Dedifferentiated amniotic fluid mesenchymal stem cell (primary cell): ENCODE results near the gene GSTO2.
A peak's percentile ranks its signal among the peaks of the same experiment; 100 is the strongest.
"Not testable (repeated sequence)": the region's sequence is repeated elsewhere in the genome, so short reads cannot be mapped to it uniquely, and the experiment has no call there.

Experiments
- DNase-seq: peaks from one replicate; pipeline ENCODE4 v3.0.0-alpha.2; 2016; ENCODE audit errors: extremely low spot score

GSTO2 gene

GRCh38 chr10:104268713-104269645 is at the start of gene GSTO2:
Gene GSTO2, plus strand, starts transcription at chr10:104269184. Its CDS starts 5,732 bp downstream, at chr10:104274916.
- DNase-seq: no peak

GRCh38 chr10:104220522-104220921 is 48.5 kb upstream of the GSTO2 start:
- DNase-seq: no peak

GRCh38 chr10:104223304-104223703 is 45.7 kb upstream of the GSTO2 start:
- DNase-seq: no peak

- DNase-seq: no peak
Observed at GRCh38 chr10:104230490-104230889, 38.5 kb upstream of the GSTO2 start.

- DNase-seq: peak; percentile 98
Observed at GRCh38 chr10:104231784-104232612, 37.0 kb upstream of the GSTO2 start, which contains the start of gene CFAP43. Gene CFAP43, minus strand, starts transcription at chr10:104232364. Its CDS starts 118 bp downstream, at chr10:104232246.

- no peak for DNase-seq
Observed at GRCh38 chr10:104232613-104233102, 36.3 kb upstream of the GSTO2 start.

- no peak for DNase-seq
Observed at GRCh38 chr10:104233817-104234216, 35.2 kb upstream of the GSTO2 start.

- DNase-seq: no peak
Observed at GRCh38 chr10:104234934-104235333, 34.0 kb upstream of the GSTO2 start.

- no peak for DNase-seq
Observed at GRCh38 chr10:104235801-104236200, 33.2 kb upstream of the GSTO2 start.

GRCh38 chr10:104240078-104240477 is 28.9 kb upstream of the GSTO2 start:
- DNase-seq: no peak

- no peak for DNase-seq
Observed at GRCh38 chr10:104242545-104242944, 26.4 kb upstream of the GSTO2 start.

- DNase-seq: not testable (repeated sequence)
Observed at GRCh38 chr10:104243009-104243408, 26.0 kb upstream of the GSTO2 start.

GRCh38 chr10:104243512-104243911 is 25.5 kb upstream of the GSTO2 start:
- no peak for DNase-seq

- DNase-seq: no peak
Observed at GRCh38 chr10:104245066-104245632, 23.8 kb upstream of the GSTO2 start.

GRCh38 chr10:104246976-104247375 is 22.0 kb upstream of the GSTO2 start:
- peak; percentile 77 for DNase-seq

GRCh38 chr10:104247513-104248146 is 21.4 kb upstream of the GSTO2 start:
- DNase-seq: no peak

GRCh38 chr10:104248931-104249330 is 20.1 kb upstream of the GSTO2 start:
- DNase-seq: not testable (repeated sequence)

GRCh38 chr10:104250371-104250770 is 18.6 kb upstream of the GSTO2 start:
- no peak for DNase-seq

- no peak for DNase-seq
Observed at GRCh38 chr10:104251443-104251842, 17.5 kb upstream of the GSTO2 start.

GRCh38 chr10:104252368-104252767 is 16.6 kb upstream of the GSTO2 start:
- no peak for DNase-seq

- DNase-seq: no peak
Observed at GRCh38 chr10:104253106-104253505, 15.9 kb upstream of the GSTO2 start.
